ENCODE data around the gene ZNF527.
A peak's percentile ranks its signal among the peaks of the same experiment; 100 is the strongest.

Gene ZNF527

DNA sequence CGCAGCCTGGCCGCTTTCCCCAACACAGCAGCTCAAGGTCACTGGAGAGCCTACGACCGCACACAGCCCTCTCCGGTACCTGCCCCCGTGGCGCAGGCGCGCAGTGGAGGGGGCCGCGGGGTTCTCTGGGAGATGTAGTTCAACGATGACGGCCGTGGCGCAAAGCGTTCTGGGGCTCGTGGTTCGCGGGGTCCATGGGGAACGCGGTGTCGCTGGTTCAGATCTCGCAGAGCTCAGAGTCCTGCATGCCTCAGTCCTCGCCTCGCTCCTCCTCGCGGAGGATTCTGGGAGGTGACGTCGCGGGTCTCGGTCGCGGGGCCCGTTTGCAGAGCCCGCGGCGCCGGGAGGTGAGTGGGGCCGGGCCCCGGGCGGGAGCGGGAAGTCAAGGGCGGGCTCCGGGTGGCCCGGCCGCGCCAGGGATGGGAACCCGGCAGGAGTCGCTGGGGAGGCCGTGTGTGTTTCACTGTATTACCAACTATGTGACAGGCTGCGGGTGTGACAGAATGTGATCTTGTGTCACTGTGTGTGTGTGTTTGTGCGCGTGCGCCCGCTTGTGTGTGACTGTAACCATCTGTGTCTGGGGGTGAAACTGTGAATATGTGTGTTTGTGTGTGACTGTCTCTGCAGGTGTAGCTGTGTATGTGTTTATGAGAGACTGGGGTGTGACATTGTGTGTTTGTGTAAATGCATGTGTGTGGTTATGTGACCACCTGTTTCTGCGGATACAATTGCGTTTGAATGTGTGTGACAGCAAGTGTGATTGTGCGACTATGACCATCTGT, at the start of gene ZNF527:
ZNF527 (plus strand) TSS at position 220 of the 782 bp plus-strand sequence. CDS start 3,100 bp downstream, outside the sequence.
- no peak for TF ChIP-seq CTCF (IDR thresholded peaks at IDR 0.05; ENCODE audit: low read depth, low read length)

DNA sequence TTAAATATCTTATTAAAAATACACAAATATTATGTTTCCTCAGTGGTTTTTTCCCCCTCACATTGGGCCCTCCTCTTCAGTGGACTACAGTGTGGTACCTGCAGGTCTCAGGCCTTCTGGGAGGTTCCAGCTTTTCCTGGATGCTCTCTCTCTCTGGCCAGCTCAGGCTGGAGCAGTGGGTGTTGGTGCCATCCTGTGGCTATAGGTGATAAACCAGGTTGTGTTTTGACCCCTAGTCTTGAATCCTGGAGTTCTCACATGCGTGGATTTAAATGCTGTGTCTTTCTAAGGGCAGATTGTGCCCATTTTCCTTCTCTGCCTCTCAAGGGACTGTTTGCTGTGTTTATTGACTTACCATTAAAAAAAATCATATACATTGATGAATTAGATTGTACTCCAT, 41.2 kb upstream of the ZNF527 start:
- no peak overlapping the region for H3K4me3 ChIP-seq (ENCODE audit: low read depth, low read length)
- no peak for TF ChIP-seq CTCF (IDR thresholded peaks at IDR 0.05; ENCODE audit: low read depth, low read length)

More for the DNA sequence above, at the start of gene ZNF527:
- H3K4me3 ChIP-seq (ENCODE audit: low read depth, low read length), result peak within 1 kb of the TSS; percentile 84

DNA sequence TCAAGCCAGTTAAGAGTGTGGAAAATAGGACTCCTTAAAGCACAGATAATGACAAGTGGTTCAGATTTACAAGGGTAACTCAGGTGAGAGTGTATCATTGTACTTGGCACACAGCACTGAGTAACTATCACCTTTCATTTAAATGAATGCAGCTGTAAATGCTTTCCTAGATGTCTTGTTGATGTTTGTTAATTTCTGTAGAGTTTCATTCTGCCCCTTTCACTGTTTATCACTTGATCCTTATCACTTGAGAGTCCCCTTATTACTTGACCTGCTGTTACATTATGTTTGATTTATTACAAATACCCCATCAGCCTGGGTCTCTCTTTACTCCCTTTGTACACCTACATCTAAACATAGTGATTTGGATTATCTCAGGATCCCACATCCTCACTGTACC, 38.1 kb upstream of the ZNF527 start:
- no peak overlapping the region for H3K4me3 ChIP-seq (ENCODE audit: low read depth, low read length)
- no peak for TF ChIP-seq CTCF (IDR thresholded peaks at IDR 0.05; ENCODE audit: low read depth, low read length)

DNA sequence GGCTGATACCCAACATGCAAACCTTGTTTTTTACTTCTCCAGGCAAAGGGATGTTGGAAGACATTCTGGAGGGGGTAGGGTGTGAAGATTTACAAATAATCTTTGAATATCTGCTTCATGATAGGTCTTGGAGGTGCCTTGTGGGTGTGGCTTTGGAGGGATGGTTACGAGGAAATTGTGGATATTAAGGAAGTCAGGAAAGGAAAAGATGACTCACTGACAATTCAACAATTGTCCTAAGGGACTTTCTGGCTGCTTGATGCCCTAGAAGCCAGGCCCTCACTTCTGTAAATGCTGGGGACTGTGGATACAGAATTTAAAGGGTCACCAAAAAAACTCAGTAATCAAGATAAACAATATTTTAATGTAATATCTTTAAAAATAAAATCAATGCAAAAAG, 37.4 kb upstream of the ZNF527 start:
- no peak overlapping the region for H3K4me3 ChIP-seq (ENCODE audit: low read depth, low read length)
- no peak for TF ChIP-seq CTCF (IDR thresholded peaks at IDR 0.05; ENCODE audit: low read depth, low read length)

DNA sequence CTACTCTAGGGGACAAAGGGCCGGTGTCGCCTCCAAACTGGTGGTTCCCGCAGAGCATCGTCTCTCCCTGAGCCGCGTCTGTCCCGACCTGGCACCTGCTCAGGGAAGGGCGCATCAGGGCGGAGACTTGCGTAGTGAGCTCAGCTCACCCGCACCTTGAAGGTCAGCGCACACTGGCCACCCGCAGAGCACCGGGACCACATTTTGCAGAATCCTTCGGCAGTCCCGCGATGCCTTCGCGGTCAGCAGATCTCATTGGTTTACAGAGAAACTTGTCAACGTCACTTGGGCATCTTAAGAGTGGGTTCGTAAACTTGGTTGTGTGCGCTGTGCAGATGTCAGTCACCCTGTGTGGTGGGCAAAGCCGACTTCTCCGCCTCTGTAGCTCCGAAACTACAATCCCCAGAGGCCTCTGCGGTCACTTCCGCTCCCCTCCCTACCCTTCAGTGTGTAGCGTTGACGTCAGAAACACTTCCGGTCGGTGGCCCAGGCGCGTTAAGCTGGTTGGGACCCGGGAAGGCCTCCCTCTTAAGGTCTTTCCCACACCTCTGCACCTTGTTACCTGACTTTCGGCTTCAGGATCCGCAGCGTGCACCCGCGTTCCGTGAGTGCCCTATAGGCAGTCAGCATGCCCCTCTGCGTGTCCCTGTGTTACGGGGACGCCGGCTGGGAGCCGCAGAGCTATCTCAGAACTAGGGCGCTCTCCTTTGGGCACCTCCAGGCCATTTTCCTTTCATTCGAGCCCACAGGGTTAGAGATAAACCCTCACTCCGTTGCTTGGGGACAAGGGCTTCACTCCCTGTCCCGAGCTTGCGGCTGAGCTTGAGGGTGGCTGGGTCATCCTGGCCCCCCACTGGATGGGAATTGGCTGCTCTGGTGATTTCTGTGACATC, 36.5 kb upstream of the ZNF527 start:
- no peak for TF ChIP-seq CTCF (IDR thresholded peaks at IDR 0.05; ENCODE audit: low read depth, low read length)
- H3K4me3 ChIP-seq (ENCODE audit: low read depth, low read length), result peak overlapping the region; percentile 96

DNA sequence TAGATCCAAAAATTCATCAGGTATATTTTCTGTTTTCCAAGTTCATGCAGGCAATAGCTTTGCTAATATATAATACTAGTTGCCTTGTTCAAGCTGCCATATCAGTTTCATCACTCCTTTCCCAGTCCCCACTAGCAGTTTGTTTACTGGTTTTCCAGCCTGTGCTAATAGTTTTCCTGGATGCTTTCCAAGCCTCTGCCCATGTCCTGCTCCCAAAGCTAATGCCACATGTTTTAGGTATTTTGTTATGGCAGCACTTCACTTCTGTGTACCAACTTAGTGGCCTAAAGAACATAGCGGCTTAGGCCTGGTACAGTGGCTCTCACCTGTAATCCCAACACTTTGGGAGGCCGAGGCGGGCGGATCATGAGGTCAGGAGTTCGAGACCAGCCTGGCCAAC, 28.1 kb upstream of the ZNF527 start:
- H3K4me3 ChIP-seq (ENCODE audit: low read depth, low read length), result no peak overlapping the region
- no peak for TF ChIP-seq CTCF (IDR thresholded peaks at IDR 0.05; ENCODE audit: low read depth, low read length)

DNA sequence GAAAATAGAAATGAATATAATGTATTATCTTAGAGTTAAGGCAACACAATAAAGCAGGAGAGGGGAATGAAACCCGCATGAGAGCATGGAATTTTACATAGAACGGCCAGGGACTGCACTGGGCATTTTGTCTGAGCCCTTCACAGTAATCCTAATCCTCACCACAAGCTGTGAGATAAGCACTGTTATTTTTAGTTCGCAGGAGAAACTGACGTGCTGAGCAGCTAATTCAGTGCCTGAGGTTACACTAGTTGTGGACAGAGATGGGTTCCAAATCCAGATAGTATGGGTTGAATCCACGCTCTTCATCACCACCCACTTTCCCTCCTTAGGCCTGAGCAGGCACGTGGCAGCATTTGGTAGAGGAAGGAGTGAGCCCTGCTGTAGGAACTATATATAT, 24.8 kb upstream of the ZNF527 start:
- TF ChIP-seq CTCF (IDR thresholded peaks at IDR 0.05; ENCODE audit: low read depth, low read length), result no peak
- H3K4me3 ChIP-seq (ENCODE audit: low read depth, low read length), result no peak overlapping the region

Data from WI38 (cell line).